HFF-Myc (cell line): Measurements from ENCODE around the gene PPP1R2B.

ENCODE experiments used
- DNase-seq: peaks from one replicate; pipeline ENCODE4 v3.0.0-alpha.2; 2011; ENCODE audit warnings: low read depth; ENCODE audit errors: extremely low read depth
- H3K4me3 ChIP-seq: replicated peaks from 2 replicates; pipeline ENCODE4 v1.5.1; 2011; ENCODE audit warnings: low read depth, mild to moderate bottlenecking, control low read depth, low read length
- TF ChIP-seq, protein P1 (sequence below): IDR thresholded peaks from 2 replicates; pipeline ENCODE4 v1.5.1; 2012; ENCODE audit warnings: mild to moderate bottlenecking, low read depth, low read length, control low read depth; ENCODE audit errors: missing control alignments

Gene PPP1R2B

DNA sequence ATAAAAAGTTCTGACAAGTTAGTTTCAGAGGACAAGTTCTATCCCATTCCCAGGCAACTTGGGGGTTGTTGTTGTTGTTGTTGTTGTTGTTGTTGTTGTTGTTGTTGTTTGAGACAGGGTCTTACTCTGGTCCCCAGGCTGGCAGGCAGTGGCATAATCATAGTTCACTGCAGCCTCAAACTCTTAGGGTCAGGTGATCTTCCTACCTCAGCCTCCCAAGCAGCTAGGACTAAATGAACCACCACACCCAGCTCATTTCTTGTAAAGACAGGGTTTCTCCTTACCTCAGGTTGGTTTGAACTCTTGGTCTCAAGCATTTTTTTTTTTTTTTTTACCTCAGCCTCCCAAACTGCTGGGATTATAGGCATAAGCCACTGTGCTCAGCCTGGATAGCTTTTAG is 15.3 kb downstream of the PPP1R2B start:
- H3K4me3 ChIP-seq = no peak overlapping the region
- TF ChIP-seq, protein P1, sequence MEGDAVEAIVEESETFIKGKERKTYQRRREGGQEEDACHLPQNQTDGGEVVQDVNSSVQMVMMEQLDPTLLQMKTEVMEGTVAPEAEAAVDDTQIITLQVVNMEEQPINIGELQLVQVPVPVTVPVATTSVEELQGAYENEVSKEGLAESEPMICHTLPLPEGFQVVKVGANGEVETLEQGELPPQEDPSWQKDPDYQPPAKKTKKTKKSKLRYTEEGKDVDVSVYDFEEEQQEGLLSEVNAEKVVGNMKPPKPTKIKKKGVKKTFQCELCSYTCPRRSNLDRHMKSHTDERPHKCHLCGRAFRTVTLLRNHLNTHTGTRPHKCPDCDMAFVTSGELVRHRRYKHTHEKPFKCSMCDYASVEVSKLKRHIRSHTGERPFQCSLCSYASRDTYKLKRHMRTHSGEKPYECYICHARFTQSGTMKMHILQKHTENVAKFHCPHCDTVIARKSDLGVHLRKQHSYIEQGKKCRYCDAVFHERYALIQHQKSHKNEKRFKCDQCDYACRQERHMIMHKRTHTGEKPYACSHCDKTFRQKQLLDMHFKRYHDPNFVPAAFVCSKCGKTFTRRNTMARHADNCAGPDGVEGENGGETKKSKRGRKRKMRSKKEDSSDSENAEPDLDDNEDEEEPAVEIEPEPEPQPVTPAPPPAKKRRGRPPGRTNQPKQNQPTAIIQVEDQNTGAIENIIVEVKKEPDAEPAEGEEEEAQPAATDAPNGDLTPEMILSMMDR = no peak
- DNase-seq = no peak

- no peak overlapping the region for H3K4me3 ChIP-seq
- no peak for DNase-seq
- TF ChIP-seq, protein P1 = no peak
These were observed 20.4 kb downstream of the PPP1R2B start for GRCh38 chr5:156870498-156870839.

DNA sequence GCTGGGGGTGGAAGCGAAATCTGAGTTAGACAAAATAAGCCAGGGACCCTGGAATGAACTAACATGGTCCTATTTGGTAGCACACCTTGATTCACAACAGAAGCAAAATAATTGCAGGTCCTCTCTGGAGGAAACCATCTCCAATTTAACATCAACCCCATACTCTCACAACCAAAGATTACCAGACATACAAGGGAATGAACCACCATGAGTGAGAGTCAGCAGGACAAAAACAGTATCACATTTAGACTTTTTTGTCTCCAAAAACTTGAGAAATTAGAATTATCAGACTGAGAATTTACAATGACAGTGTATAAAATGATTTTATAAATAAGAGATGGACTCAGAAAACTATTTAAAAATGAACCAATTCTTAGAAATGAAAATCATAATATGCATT is 21.1 kb downstream of the PPP1R2B start:
- TF ChIP-seq, protein P1 = no peak
- no peak for DNase-seq
- no peak overlapping the region for H3K4me3 ChIP-seq

DNA sequence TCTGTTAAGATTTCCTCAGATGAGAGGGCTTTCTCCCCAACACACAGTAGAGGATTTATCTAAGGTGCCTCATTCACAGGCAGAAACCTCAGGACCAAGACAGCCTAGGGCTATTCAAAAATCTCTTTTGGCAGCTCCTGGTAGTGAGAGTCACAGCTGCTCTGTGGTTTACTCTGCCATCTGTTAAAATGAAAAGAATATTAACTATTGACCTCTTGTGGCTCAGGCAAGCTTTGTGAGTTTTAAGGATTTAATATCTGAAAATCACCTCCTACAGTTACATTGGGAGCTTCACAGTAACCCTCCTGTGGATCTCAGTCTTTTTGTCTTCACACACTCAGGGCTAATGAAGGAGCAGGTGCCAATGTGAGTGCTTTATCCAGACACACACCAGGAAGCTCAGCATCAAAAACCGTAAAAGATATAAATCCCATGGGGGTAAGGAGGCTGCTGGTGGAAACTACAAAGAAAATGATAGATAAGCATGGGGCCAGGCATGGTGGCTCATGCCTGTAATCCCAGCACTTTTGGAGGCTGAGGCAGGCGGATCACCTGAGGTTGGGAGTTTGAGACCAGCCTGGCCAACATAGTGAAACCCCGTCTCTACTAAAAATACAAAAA is 29.7 kb downstream of the PPP1R2B start:
- no peak for DNase-seq
- H3K4me3 ChIP-seq = no peak overlapping the region
- TF ChIP-seq, protein P1 = no peak

- TF ChIP-seq, protein P1 = no peak
- H3K4me3 ChIP-seq = no peak overlapping the region
- DNase-seq = no peak
These were observed 33.3 kb downstream of the PPP1R2B start for GRCh38 chr5:156883316-156883875.

- DNase-seq = no peak
- TF ChIP-seq, protein P1 = no peak
- H3K4me3 ChIP-seq = no peak overlapping the region
These were observed 38.4 kb downstream of the PPP1R2B start for GRCh38 chr5:156888520-156888919.

DNA sequence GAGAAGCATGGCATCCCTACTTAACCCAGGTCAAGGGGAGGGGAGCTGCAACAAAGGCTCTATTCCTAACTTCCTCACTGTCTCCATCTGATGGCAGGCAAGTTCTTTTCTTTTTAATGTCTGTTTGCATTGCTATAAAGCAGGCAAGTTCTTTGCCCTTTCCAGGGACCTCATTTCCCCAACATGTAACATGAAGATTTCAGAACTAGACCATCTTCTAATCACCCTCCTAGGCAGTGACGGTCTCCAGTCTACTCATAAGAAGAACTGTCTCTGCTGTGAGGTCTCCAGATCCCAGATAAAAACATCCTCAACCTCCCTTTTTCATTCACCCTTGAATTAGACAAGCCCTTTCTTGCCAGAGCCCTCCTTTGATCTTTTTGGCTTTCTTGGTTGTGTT is 42.1 kb downstream of the PPP1R2B start:
- TF ChIP-seq, protein P1 = no peak
- DNase-seq = no peak
- H3K4me3 ChIP-seq = no peak overlapping the region
